ENCODE measurements around the gene CSNK1G2. TPM values are rescaled to one million over a fixed set of nuclear protein-coding genes. Genes with fewer than 3 reads are reported as not detected.

CSNK1G2 gene
- total RNA-seq, result 10 to 100 TPM; 43.3 to 83.4 (median 71.2) TPM
- 100 to 1,000 TPM in 2 of 3 donors, 10 to 100 TPM in 1; 30.0 to 120 (median 100) TPM for polyA plus RNA-seq
- long read RNA-seq, donor 1, transcript CSNK1G2-201 (12 exons, 2,918 nt), result major isoform, 6 of 6 reads
- long read RNA-seq, donor 1, partial matches to known transcripts, result 0 of 6 reads
- long read RNA-seq, donor 1, other reads (novel, unspliced or antisense), result 0 of 6 reads
- long read RNA-seq, donor 2, transcript CSNK1G2-201 (12 exons, 2,918 nt), result major isoform, 9 of 9 reads
- long read RNA-seq, donor 2, partial matches to known transcripts, result 0 of 9 reads
- long read RNA-seq, donor 2, other reads (novel, unspliced or antisense), result 0 of 9 reads
- long read RNA-seq, donor 3, partial matches to known transcripts, result 0 of 2 reads
- long read RNA-seq, donor 3, other reads (novel, unspliced or antisense), result 0 of 2 reads
- long read RNA-seq, donor 4, partial matches to known transcripts, result 1 of 3 reads
- long read RNA-seq, donor 4, other reads (novel, unspliced or antisense), result 2 of 3 reads
- long read RNA-seq, donor 5, transcript CSNK1G2-201 (12 exons, 2,918 nt), result major isoform, 222 of 280 reads
- long read RNA-seq, donor 5, partial matches to known transcripts, result 17 of 280 reads
- long read RNA-seq, donor 5, other reads (novel, unspliced or antisense), result 41 of 280 reads
- long read RNA-seq, donor 6, partial matches to known transcripts, result 4 of 4 reads
- long read RNA-seq, donor 6, other reads (novel, unspliced or antisense), result 0 of 4 reads
- long read RNA-seq, donor 7, partial matches to known transcripts, result 0 of 3 reads
- long read RNA-seq, donor 7, other reads (novel, unspliced or antisense), result 0 of 3 reads
- long read RNA-seq, donor 8, transcript CSNK1G2-201 (12 exons, 2,918 nt), result major isoform, 14 of 34 reads
- long read RNA-seq, donor 8, partial matches to known transcripts, result 20 of 34 reads
- long read RNA-seq, donor 8, other reads (novel, unspliced or antisense), result 0 of 34 reads
- long read RNA-seq, donor 9, result 0 reads
- long read RNA-seq, donor 10, transcript CSNK1G2-201 (12 exons, 2,918 nt), result major isoform, 6 of 17 reads
- long read RNA-seq, donor 10, partial matches to known transcripts, result 11 of 17 reads
- long read RNA-seq, donor 10, other reads (novel, unspliced or antisense), result 0 of 17 reads

DNA sequence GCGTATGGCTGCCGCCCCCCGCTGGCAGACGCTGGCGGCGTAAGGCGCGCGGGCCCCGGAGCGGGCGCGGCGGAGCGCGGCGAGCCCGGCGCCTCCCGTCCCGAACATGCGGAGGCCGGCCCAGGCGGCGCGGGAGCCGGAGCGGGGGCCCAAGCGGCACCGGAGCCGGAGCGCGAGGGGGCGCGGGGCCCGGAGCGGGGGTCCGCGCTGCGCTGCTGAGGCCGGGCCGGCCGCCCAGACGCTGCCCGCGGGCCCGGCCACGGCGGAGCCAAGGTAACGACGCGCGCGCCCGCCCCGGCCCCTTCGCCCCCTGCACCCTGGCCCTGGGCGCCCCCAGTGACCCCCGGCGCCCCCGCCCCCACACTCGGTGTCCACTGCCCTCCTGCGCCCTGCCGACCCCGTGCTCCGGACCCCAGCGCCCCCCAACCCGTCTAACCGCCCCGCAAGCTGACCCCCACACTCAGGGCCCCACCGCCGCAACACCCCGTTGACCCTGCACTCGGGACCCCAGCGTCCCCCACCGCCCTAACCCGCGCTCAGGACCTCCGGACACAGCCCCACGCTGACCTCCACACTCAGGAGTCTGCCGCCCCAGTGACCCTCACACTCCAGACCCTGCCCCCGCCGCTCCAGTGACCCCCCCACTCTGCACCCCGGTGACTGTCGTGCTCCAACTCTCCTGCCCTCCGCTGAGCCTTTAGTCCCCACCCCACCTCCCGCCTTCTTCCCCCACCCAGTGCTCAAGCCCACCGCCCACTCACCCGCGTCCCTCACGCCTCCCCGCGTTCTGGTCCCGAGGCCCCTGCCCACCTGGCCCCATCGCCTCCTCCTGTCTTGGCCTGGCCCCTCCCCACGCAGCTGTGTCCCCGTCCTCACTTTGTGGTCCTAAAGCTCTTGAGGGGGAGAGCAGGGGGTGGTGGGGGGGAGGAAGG is at the start of gene CSNK1G2:
TSS of gene CSNK1G2 (plus strand) at position 27 of the 932 bp plus-strand sequence. CDS start 28,601 bp downstream, outside the sequence.
- intact Hi-C loops (cut with DNase I), result no loop called here
- peak in 1 of 2 donors; percentile 67 for TF ChIP-seq POLR2A (IDR thresholded peaks at IDR 0.05)
- TF ChIP-seq, protein P1, sequence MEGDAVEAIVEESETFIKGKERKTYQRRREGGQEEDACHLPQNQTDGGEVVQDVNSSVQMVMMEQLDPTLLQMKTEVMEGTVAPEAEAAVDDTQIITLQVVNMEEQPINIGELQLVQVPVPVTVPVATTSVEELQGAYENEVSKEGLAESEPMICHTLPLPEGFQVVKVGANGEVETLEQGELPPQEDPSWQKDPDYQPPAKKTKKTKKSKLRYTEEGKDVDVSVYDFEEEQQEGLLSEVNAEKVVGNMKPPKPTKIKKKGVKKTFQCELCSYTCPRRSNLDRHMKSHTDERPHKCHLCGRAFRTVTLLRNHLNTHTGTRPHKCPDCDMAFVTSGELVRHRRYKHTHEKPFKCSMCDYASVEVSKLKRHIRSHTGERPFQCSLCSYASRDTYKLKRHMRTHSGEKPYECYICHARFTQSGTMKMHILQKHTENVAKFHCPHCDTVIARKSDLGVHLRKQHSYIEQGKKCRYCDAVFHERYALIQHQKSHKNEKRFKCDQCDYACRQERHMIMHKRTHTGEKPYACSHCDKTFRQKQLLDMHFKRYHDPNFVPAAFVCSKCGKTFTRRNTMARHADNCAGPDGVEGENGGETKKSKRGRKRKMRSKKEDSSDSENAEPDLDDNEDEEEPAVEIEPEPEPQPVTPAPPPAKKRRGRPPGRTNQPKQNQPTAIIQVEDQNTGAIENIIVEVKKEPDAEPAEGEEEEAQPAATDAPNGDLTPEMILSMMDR (IDR thresholded peaks at IDR 0.05), result peak in 2 of 6 experiments; percentile 6 to 50

DNA sequence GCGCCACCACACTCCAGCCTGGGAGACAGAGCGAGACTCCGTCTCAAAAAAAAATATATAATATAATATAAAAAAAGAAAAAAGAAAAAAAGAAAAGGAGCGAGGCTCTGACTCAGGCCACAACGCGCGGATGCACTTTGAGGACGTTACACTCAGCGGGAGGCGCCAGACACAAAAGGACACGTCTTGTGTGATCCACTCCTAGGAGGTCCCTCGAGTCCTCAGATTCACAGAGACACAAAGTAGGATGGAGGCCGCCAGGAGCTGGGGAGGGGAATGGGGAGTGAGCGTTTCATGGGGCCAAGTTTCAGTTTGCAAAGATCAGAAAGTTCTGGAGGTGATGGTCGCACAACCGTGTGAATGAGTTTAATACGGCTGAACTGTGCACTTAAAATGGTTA is 47.2 kb upstream of the CSNK1G2 start:
- intact Hi-C loops (cut with DNase I), result no loop called here
- TF ChIP-seq, protein P1 (IDR thresholded peaks at IDR 0.05), result no peak
- TF ChIP-seq POLR2A (IDR thresholded peaks at IDR 0.05), result no peak
- 82 to 88% (median 87%) methylated on average over 17 of the region's 17 CpGs for WGBS, 4 donors

More for the DNA sequence above, at the start of gene CSNK1G2:
- no peaks in the 10 kb centered on the region for H3K9me3 ChIP-seq (replicated peaks in 1 of 3)
- 0 to 1% (median 1%) methylated on average over 3 to 96 of the region's 97 CpGs for WGBS, 4 donors
- no peaks in the 10 kb centered on the region for H3K36me3 ChIP-seq (replicated peaks in 1 of 2)
- H3K4me1 ChIP-seq (replicated peaks in 1 of 2), result peaks cover 22 to 43% of the 10 kb centered on the region in 2 donors
- H3K27ac ChIP-seq, result peak within 1 kb of the TSS; percentile 90 to 98 (median 98)
- peak in 5 of 7 donors; percentile 32 to 67 (median 55) for DNase-seq
- H3K27me3 ChIP-seq, result no peaks in the 10 kb centered on the region
- peak within 1 kb of the TSS; percentile 41 to 95 (median 78) for H3K4me3 ChIP-seq

DNA sequence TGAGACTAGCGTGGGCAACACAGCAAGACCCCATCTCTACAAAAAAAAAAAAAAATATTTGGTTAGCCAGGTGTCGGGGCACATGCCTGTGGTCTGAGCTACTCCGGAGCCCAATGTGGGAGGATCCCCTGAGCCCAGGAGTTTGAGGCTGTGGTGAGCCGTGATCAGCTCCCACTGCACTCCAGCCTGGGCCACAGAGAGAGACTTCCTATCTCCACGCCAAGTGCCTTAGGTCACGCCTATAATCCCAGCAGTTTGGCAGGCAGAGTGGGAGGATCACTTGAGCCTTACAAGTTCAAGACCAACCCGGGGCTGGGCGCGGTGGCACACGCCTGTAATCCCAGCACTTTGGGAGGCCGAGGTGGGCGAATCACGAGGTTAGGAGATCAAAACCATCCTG is 44.5 kb upstream of the CSNK1G2 start:
- no peaks in the 10 kb centered on the region for H3K9me3 ChIP-seq (replicated peaks in 1 of 3)
- no peaks in the 10 kb centered on the region for H3K27me3 ChIP-seq
- WGBS, 4 donors, result 73 to 88% (median 82%) methylated on average over 8 to 13 of the region's 13 CpGs
- peak overlapping the region in 2 of 5 donors; percentile 8 to 34 for H3K27ac ChIP-seq
- no peaks in the 10 kb centered on the region for H3K36me3 ChIP-seq (replicated peaks in 1 of 2)
- DNase-seq, result peak in 1 of 7 donors; percentile 14
- TF ChIP-seq, protein P1 (IDR thresholded peaks at IDR 0.05), result no peak
- TF ChIP-seq POLR2A (IDR thresholded peaks at IDR 0.05), result no peak
- H3K4me1 ChIP-seq (replicated peaks in 1 of 2), result peaks cover 0 to 10% of the 10 kb centered on the region in 2 donors
- no peak overlapping the region for H3K4me3 ChIP-seq
- intact Hi-C loops (cut with DNase I), result no loop called here

More for the DNA sequence above, 47.2 kb upstream of the CSNK1G2 start:
- Histone ChIP-seq H3K36me3 (replicated peaks in 1 of 2) (no peaks in the 10 kb centered on the region), H3K9me3 (replicated peaks in 1 of 3) (no peaks in the 10 kb centered on the region), H3K4me1 (replicated peaks in 1 of 2) (peaks cover 0 to 10% of the 10 kb centered on the region in 2 donors), H3K27ac (no peak overlapping the region), H3K27me3 (no peaks in the 10 kb centered on the region), H3K4me3 (no peak overlapping the region)
- DNase-seq, result no peak
